ENCODE results near the gene POLR2H.

- no peak for TF ChIP-seq NRF1 (IDR thresholded peaks at IDR 0.05; ENCODE audit: low read depth, low read length)
- TF ChIP-seq, protein P1, sequence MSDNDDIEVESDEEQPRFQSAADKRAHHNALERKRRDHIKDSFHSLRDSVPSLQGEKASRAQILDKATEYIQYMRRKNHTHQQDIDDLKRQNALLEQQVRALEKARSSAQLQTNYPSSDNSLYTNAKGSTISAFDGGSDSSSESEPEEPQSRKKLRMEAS (IDR thresholded peaks at IDR 0.05; ENCODE audit: low read depth), result no peak
These were observed 6.1 kb upstream of the POLR2H start for GRCh38 chr3:184355261-184356040.

Measured in SK-N-SH (cell line).